H1 (cell line): ENCODE measurements around the gene ARRB1. TPM values are rescaled to one million over a fixed set of nuclear protein-coding genes. Genes with fewer than 3 reads are reported as not detected.

Experiments used
- CTCF ChIA-PET: fragments of 300-600 bp; sonication (Branson Sonifier 250); formaldehyde crosslinking; loops from one replicate; lab custom pipeline; 2021; ENCODE audit not compliant: partially characterized antibody; lab: Charles Lee
- POLR2A ChIA-PET: fragments of 300-600 bp; sonication (Branson Sonifier 250); formaldehyde crosslinking; loops from one replicate; lab custom pipeline; 2021; ENCODE audit warnings: inconsistent platforms; ENCODE audit not compliant: partially characterized antibody; lab: Charles Lee
- DNase-seq, 2 experiments: peaks; one replicate each; pipeline versions ENCODE4 v3.0.0 to v3.0.0-alpha.2; 2010 to 2022; ENCODE audit warnings: low spot score in 2 of 2, low read depth in 1 of 2, mixed read lengths in 1 of 2
- FAIRE-seq: peaks from 2 replicates; lab custom pipeline; 2011; peaks lifted over from hg19 to GRCh38; lab: Jason Lieb, UNC
- H2AFZ ChIP-seq: 2 replicates; pipeline ENCODE4 v1.8.1; 2012; ENCODE audit warnings: low read length, inconsistent platforms
- H2AK5ac ChIP-seq: 2 replicates; pipeline ENCODE4 v1.6.1; 2013; ENCODE audit warnings: low read depth, low read length
- H2BK120ac ChIP-seq: replicated peaks from 2 replicates; pipeline ENCODE3; 2013; ENCODE audit warnings: low read depth, low read length, inconsistent platforms
- H2BK12ac ChIP-seq: 2 replicates; pipeline ENCODE4 v1.6.1; 2013; ENCODE audit warnings: low read depth, low read length
- H2BK15ac ChIP-seq: 2 replicates; pipeline ENCODE4 v1.6.1; 2013; ENCODE audit warnings: low read length
- H2BK20ac ChIP-seq: 2 replicates; pipeline ENCODE4 v1.6.1; 2013; ENCODE audit warnings: low read length
- H2BK5ac ChIP-seq: 2 replicates; pipeline ENCODE4 v1.6.1; 2013; ENCODE audit warnings: low read depth, low read length
- H3K14ac ChIP-seq: 2 replicates; pipeline ENCODE4 v1.6.1; 2013; ENCODE audit warnings: inconsistent platforms; ENCODE audit not compliant: insufficient read length
- H3K18ac ChIP-seq: 2 replicates; pipeline ENCODE4 v1.6.1; 2013; ENCODE audit warnings: low read length; ENCODE audit errors: extremely low read depth
- H3K23ac ChIP-seq: 2 replicates; pipeline ENCODE4 v1.6.1; 2013; ENCODE audit warnings: inconsistent platforms; ENCODE audit not compliant: insufficient read length
- H3K23me2 ChIP-seq: 2 replicates; pipeline ENCODE4 v1.6.1; 2013; ENCODE audit warnings: low read depth, low read length
- H3K27ac ChIP-seq: 2 replicates; pipeline ENCODE4 v1.6.1; 2011; ENCODE audit warnings: low read depth, low read length, inconsistent platforms
- H3K27me3 ChIP-seq, 4 experiments: replicated peaks in 1 of 4; 1 replicate in 1 of 4; 2 replicates in 3 of 4; pipeline versions ENCODE4 v1.6.1 to v1.8.1; 2011 to 2013; ENCODE audit warnings: low read length in 3 of 4, mild to moderate bottlenecking in 3 of 4, inconsistent platforms in 2 of 4, mixed read lengths in 2 of 4, moderate library complexity in 1 of 4; ENCODE audit not compliant: control insufficient read depth in 3 of 4, insufficient read depth in 3 of 4; ENCODE audit errors: extremely low read depth in 1 of 4
- H3K36me3 ChIP-seq, 4 experiments: 2 replicates each; pipeline versions ENCODE4 v1.6.1 to v1.8.1; 2011 to 2013; ENCODE audit warnings: mild to moderate bottlenecking in 4 of 4, low read length in 3 of 4, moderate library complexity in 2 of 4, control low read depth in 1 of 4, inconsistent platforms in 1 of 4; ENCODE audit not compliant: insufficient read depth in 4 of 4, control insufficient read depth in 2 of 4
- H3K4ac ChIP-seq: replicated peaks from 2 replicates; pipeline ENCODE3; 2013; ENCODE audit warnings: low read length, low read depth, mixed read lengths, inconsistent platforms; ENCODE audit not compliant: insufficient read length
- H3K4me1 ChIP-seq, 4 experiments: replicated peaks in 1 of 4; 1 replicate in 1 of 4; 2 replicates in 3 of 4; pipeline versions ENCODE4 v1.6.1 to v1.8.1; 2011 to 2013; ENCODE audit warnings: low read length in 3 of 4, inconsistent platforms in 2 of 4, mixed read lengths in 1 of 4; ENCODE audit not compliant: insufficient read depth in 4 of 4, control insufficient read depth in 3 of 4
- H3K4me2 ChIP-seq, 2 experiments: 2 replicates each; pipeline versions ENCODE4 v1.6.1 to v1.8.1; 2011 to 2013; ENCODE audit warnings: low read depth in 2 of 2, low read length in 2 of 2, control low read depth in 1 of 2, inconsistent platforms in 1 of 2, mild to moderate bottlenecking in 1 of 2; ENCODE audit not compliant: insufficient read depth in 1 of 2
- H3K4me3 ChIP-seq, 4 experiments: fragments of 200-600, 300-600 bp in 1 of 4; sonication (generic), shearing (Covaris generic), sonication (Bioruptor Twin) in 1 of 4; 2 replicates each; pipeline versions ENCODE4 v1.5.1 to v1.8.1; 2011 to 2016; ENCODE audit warnings: low read length in 4 of 4, low read depth in 3 of 4, control low read depth in 2 of 4, inconsistent platforms in 2 of 4, mild to moderate bottlenecking in 2 of 4, mixed read lengths in 1 of 4, moderate library complexity in 1 of 4; ENCODE audit not compliant: insufficient read depth in 2 of 4; ENCODE audit errors: extremely low read depth in 1 of 4
- H3K56ac ChIP-seq: replicated peaks from 2 replicates; pipeline ENCODE3; 2013; ENCODE audit warnings: low read depth, mild to moderate bottlenecking, mixed read lengths, low read length, inconsistent platforms; ENCODE audit not compliant: insufficient read length
- H3K79me1 ChIP-seq: 2 replicates; pipeline ENCODE4 v1.6.1; 2013; ENCODE audit warnings: low read depth, low read length, control low read depth
- H3K79me2 ChIP-seq, 2 experiments: 2 replicates each; pipeline versions ENCODE4 v1.6.1 to v1.8.1; 2012 to 2013; ENCODE audit warnings: low read length in 2 of 2, mild to moderate bottlenecking in 2 of 2, inconsistent platforms in 1 of 2; ENCODE audit not compliant: insufficient read depth in 2 of 2, control insufficient read depth in 1 of 2
- H3K9ac ChIP-seq, 4 experiments: replicated peaks in 1 of 4; 1 replicate in 1 of 4; 2 replicates in 3 of 4; pipeline versions ENCODE4 v1.6.1 to v1.8.1; 2011 to 2013; ENCODE audit warnings: low read depth in 3 of 4, low read length in 3 of 4, control low read depth in 2 of 4, mild to moderate bottlenecking in 2 of 4, moderate library complexity in 2 of 4, inconsistent platforms in 1 of 4; ENCODE audit errors: extremely low read depth in 1 of 4
- H3K9me3 ChIP-seq, 2 experiments: 2 replicates each; pipeline versions ENCODE4 v1.6.1 to v1.8.1; 2012 to 2013; ENCODE audit warnings: mild to moderate bottlenecking in 2 of 2, moderate library complexity in 2 of 2, control low read depth in 1 of 2, inconsistent platforms in 1 of 2, low read depth in 1 of 2, low read length in 1 of 2, mixed read lengths in 1 of 2; ENCODE audit not compliant: insufficient read depth in 2 of 2
- H4K20me1 ChIP-seq, 2 experiments: replicated peaks in 1 of 2; 2 replicates each; pipeline versions ENCODE3 to v1.8.1; 2011 to 2013; ENCODE audit warnings: inconsistent platforms in 2 of 2, low read length in 2 of 2, mild to moderate bottlenecking in 1 of 2; ENCODE audit not compliant: insufficient read depth in 2 of 2, control insufficient read depth in 1 of 2
- H4K5ac ChIP-seq: 2 replicates; pipeline ENCODE4 v1.6.1; 2013; ENCODE audit warnings: low read length, low read depth, mixed read lengths, inconsistent platforms; ENCODE audit not compliant: insufficient read length
- H4K8ac ChIP-seq: 2 replicates; pipeline ENCODE4 v1.8.0; 2013; ENCODE audit warnings: mild to moderate bottlenecking, moderate library complexity, low read length, inconsistent platforms; ENCODE audit not compliant: insufficient read depth; ENCODE audit errors: extremely low read depth
- H4K91ac ChIP-seq: replicated peaks from 2 replicates; pipeline ENCODE3; 2013; ENCODE audit warnings: low read length, mixed read lengths, inconsistent platforms; ENCODE audit not compliant: insufficient read length
- WGBS, 2 experiments: shearing (Covaris generic) in 1 of 2; methylation state at CpG; one replicate each; pipeline versions ENCODE4 v1.1.6 to v1.1.7; 2013 to 2015; ENCODE audit warnings: low lambda C conversion rate in 2 of 2, mixed read lengths in 2 of 2, inconsistent platforms in 1 of 2, low coverage in 1 of 2, missing lambda C conversion rate in 1 of 2; ENCODE audit not compliant: insufficient replicate concordance in 2 of 2, insufficient coverage in 1 of 2, insufficient read length in 1 of 2; ENCODE audit errors: extremely low coverage in 1 of 2, missing lambda C conversion rate in 1 of 2; 5-methylcytosine and 5-hydroxymethylcytosine counted together
- polyA plus RNA-seq, 7 experiments: library from polyadenylated mRNA; depleted of rRNA in 3 of 7; stranded (reverse) in 5 of 7; unstranded in 2 of 7; fragments of >200 nt in 5 of 7; fragments of 200-250 nt in 2 of 7; gene quantifications; 1 replicate in 5 of 7; 2 replicates in 1 of 7; 4 replicates in 1 of 7; pipeline versions ENCODE4 v1.2.1 to v1.2.3, GENCODE V29; 2011 to 2013; ENCODE audit warnings: missing spikeins in 2 of 7, mixed read lengths in 2 of 7
- total RNA-seq: library from RNA; stranded (reverse); fragmentation: NEBNext Ultra II Directional; extraction: Animal tissue kit (Norgen Biotek cat#: 25700); gene quantifications from 2 replicates; pipeline ENCODE4 v1.2.1, GENCODE V29; 2021

The ARRB1 gene
- total and polyA plus RNA-seq, 2 of the 8 experiments (the other 6 are each of a cell fraction or from before 2014, with no cell fraction given) = 9.4 to 31.8 TPM

GRCh38 chr11:75293903-75294302 is 57.6 kb downstream of the ARRB1 start:
- no peak for FAIRE-seq
- Histone ChIP-seq H3K4me3 (no peak overlapping the region), H3K4ac (no peak overlapping the region), H3K23ac (no peak overlapping the region), H3K23me2 (no peaks in the 10 kb centered on the region), H3K18ac (no peak overlapping the region), H2BK5ac (no peak overlapping the region), H4K5ac (no peak overlapping the region), H3K9me3 (no peaks in the 10 kb centered on the region), H2BK12ac (no peak overlapping the region), H2AFZ (no peak overlapping the region), H2BK20ac (no peak overlapping the region), H4K8ac (no peak overlapping the region), H3K14ac (no peak overlapping the region), H4K91ac (no peak overlapping the region), H2BK15ac (no peak overlapping the region), H3K79me1 (no peaks in the 10 kb centered on the region), H3K4me2 (no peak overlapping the region), H3K27me3 (no peaks in the 10 kb centered on the region), H3K36me3 (no peaks in the 10 kb centered on the region), H3K4me1 (no peaks in the 10 kb centered on the region), H3K9ac (no peak overlapping the region), H3K79me2 (no peaks in the 10 kb centered on the region), H2AK5ac (no peak overlapping the region), H4K20me1 (no peaks in the 10 kb centered on the region), H3K27ac (no peak overlapping the region), H2BK120ac (no peak overlapping the region), H3K56ac (no peak overlapping the region)
- ChIA-PET CTCF (interaction anchor here (0.9 to 6.5 kb wide), 6 partner anchors 13 to 306 kb away, joined by 3 to 62 read pairs (median 6); no protein-coding TSS in a partner anchor), POLR2A (interaction anchor here (1.0 to 1.1 kb wide), 3 partner anchors 9 to 106 kb away, joined by 3 to 4 read pairs (median 3); no protein-coding TSS in a partner anchor)
- WGBS, 2 experiments = 77% methylated on average over 2 of the region's 2 CpGs; no CpG with 5 or more reads in 1 of the 2 experiments
- no peak for DNase-seq
